Endothelial cell (in vitro differentiated cells): ENCODE results near the gene CAMK2G. TPM values are rescaled to one million over a fixed set of nuclear protein-coding genes. Genes with fewer than 3 reads are reported as not detected.

Experiments used
- DNase-seq: peaks from one replicate; pipeline ENCODE4 v3.0.0; 2021; ENCODE audit warnings: low spot score
- H3K27ac Mint-ChIP-seq: one replicate; pipeline ENCODE4 v1.8.0; 2021; ENCODE audit warnings: mixed read lengths, inconsistent platforms; ENCODE audit not compliant: unreplicated experiment
- H3K27me3 Mint-ChIP-seq: one replicate; pipeline ENCODE4 v1.8.0; 2021; ENCODE audit warnings: mild to moderate bottlenecking, moderate library complexity, mixed read lengths, inconsistent platforms; ENCODE audit not compliant: unreplicated experiment
- H3K36me3 Mint-ChIP-seq: one replicate; pipeline ENCODE4 v1.8.0; 2021; ENCODE audit warnings: mild to moderate bottlenecking, low read depth, mixed read lengths, inconsistent platforms; ENCODE audit not compliant: unreplicated experiment
- H3K4me1 Mint-ChIP-seq: one replicate; pipeline ENCODE4 v1.8.0; 2021; ENCODE audit warnings: mild to moderate bottlenecking, mixed read lengths, inconsistent platforms; ENCODE audit not compliant: unreplicated experiment
- H3K4me3 Mint-ChIP-seq: one replicate; pipeline ENCODE4 v1.8.0; 2021; ENCODE audit warnings: mild to moderate bottlenecking, mixed read lengths, inconsistent platforms; ENCODE audit not compliant: unreplicated experiment
- H3K9me3 Mint-ChIP-seq: one replicate; pipeline ENCODE4 v1.8.0; 2021; ENCODE audit warnings: mixed read lengths, inconsistent platforms; ENCODE audit not compliant: unreplicated experiment
- CTCF ChIP-seq: fragments of 200-600 bp; sonication (generic); IDR thresholded peaks from one replicate; pipeline ENCODE4 v1.5.0; 2021; ENCODE audit warnings: antibody characterized with exemption; ENCODE audit not compliant: unreplicated experiment
- total RNA-seq: library from RNA; stranded (reverse); fragmentation: NEBNext Ultra II Directional; extraction: Animal tissue kit (Norgen Biotek cat#: 25700); gene quantifications from one replicate; pipeline ENCODE4 v1.2.1, GENCODE V29; 2021; ENCODE audit not compliant: unreplicated experiment

The CAMK2G gene
- total RNA-seq, 1 donor from 2014 or later: 27.7 TPM

- TF ChIP-seq CTCF: no peak
- Mint-ChIP-seq H3K27ac (no peak overlapping the region), H3K4me1 (peaks cover 12% of the 10 kb centered on the region), H3K36me3 (peaks cover 20% of the 10 kb centered on the region), H3K4me3 (no peak overlapping the region), H3K9me3 (no peaks in the 10 kb centered on the region), H3K27me3 (peaks cover 4% of the 10 kb centered on the region)
- DNase-seq: no peak
Observed at GRCh38 chr10:73858750-73859427, 15.5 kb downstream of the CAMK2G start.

DNA sequence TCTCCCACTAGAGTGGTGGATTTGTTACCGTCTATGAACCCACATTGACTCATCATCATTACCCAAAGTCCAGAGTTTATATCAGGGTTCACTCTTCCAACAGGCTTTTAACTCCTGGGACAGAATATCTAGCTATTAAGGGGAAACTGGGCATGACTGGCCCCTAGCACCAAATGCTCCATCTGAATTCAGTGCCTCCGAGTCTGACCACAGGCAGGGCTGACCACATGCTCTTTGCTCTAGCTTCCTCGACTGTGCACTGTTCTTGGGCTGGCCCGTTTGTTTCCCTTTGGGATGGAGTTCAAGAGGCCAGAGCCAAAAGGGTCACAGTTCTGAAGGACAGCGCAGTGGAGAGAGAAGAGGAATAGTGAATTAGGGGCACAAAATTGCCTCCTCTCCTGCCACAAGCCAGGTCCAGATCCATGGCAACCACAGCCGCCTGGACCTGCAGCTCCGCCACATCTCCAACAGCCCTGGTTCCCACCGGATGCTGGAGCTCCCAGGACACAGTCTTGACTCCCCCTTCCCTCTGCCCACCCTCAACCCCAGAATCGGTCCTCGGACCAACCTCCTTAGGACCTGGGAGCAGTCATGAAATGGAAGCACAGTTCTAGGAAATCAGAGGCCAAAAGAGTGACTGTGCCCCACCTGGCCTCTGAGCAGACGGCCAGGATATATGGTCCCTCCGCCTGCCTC, 16.2 kb downstream of the CAMK2G start:
- H3K27ac Mint-ChIP-seq: no peak overlapping the region
- DNase-seq: no peak
- no peak overlapping the region for H3K4me3 Mint-ChIP-seq
- H3K27me3 Mint-ChIP-seq: peaks cover 6% of the 10 kb centered on the region
- H3K9me3 Mint-ChIP-seq: no peaks in the 10 kb centered on the region
- peaks cover 10% of the 10 kb centered on the region for H3K4me1 Mint-ChIP-seq
- no peak for TF ChIP-seq CTCF
- H3K36me3 Mint-ChIP-seq: peaks cover 25% of the 10 kb centered on the region

DNA sequence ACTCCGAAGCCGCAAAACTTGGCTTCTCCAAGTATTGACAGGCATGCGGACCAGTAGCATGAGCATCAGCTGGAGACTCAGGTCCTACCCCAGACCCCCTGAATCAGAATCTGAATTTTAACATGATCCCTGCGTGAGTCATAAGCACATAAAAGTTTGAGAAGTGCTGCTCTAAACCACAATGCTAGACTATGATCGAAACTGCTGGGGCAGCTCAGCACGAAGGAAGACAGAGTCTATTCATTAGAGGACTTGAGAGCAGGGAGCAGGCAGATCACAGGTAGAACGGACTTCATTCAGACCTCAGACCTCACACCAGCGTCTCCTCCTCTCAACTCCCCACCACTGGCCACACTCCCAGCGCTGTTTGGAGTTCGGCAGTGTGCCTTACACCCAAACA, 16.9 kb downstream of the CAMK2G start:
- peaks cover 29% of the 10 kb centered on the region for H3K36me3 Mint-ChIP-seq
- no peak for TF ChIP-seq CTCF
- no peaks in the 10 kb centered on the region for H3K9me3 Mint-ChIP-seq
- H3K27me3 Mint-ChIP-seq: peaks cover 6% of the 10 kb centered on the region
- peaks cover 4% of the 10 kb centered on the region for H3K4me1 Mint-ChIP-seq
- DNase-seq: no peak
- H3K4me3 Mint-ChIP-seq: no peak overlapping the region
- H3K27ac Mint-ChIP-seq: no peak overlapping the region

DNA sequence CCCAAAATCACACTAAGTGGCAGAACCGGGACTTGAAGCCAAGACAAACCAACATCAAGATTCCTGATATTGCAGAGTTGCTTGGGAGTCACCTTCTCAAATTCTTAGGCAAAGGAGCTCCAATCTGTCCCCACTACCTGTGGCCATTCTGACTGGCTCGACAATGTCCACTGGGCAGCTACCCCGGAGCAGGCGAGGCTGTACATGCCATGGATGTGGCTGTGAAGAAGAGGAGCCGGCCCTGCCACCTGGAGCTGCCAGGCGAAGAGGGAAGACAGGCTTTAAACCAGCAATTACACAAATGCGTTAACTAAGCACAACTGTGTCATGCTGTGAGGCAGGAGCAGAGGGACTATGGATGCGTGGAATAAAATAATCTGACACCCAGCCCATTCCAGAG, 18.1 kb downstream of the CAMK2G start:
- Mint-ChIP-seq H3K27me3 (peaks cover 8% of the 10 kb centered on the region), H3K4me3 (no peak overlapping the region), H3K36me3 (peaks cover 31% of the 10 kb centered on the region), H3K9me3 (no peaks in the 10 kb centered on the region), H3K27ac (no peak overlapping the region), H3K4me1 (no peaks in the 10 kb centered on the region)
- DNase-seq: no peak
- TF ChIP-seq CTCF: no peak

- no peak for TF ChIP-seq CTCF
- Mint-ChIP-seq H3K4me1 (no peaks in the 10 kb centered on the region), H3K36me3 (peaks cover 30% of the 10 kb centered on the region), H3K27me3 (peaks cover 10% of the 10 kb centered on the region), H3K27ac (no peak overlapping the region), H3K4me3 (no peak overlapping the region), H3K9me3 (no peaks in the 10 kb centered on the region)
- no peak for DNase-seq
Observed at GRCh38 chr10:73855413-73855812, 18.9 kb downstream of the CAMK2G start.
